ENCODE measurements around the gene MRPS18A. TPM values are rescaled to one million over a fixed set of nuclear protein-coding genes. Genes with fewer than 3 reads are reported as not detected.
"Not testable (repeated sequence)": the region's sequence is repeated elsewhere in the genome, so short reads cannot be mapped to it uniquely, and the experiment has no call there.

The MRPS18A gene
- total RNA-seq, 2 experiments from 2014 or later: 45.4 to 52.9 TPM

DNA sequence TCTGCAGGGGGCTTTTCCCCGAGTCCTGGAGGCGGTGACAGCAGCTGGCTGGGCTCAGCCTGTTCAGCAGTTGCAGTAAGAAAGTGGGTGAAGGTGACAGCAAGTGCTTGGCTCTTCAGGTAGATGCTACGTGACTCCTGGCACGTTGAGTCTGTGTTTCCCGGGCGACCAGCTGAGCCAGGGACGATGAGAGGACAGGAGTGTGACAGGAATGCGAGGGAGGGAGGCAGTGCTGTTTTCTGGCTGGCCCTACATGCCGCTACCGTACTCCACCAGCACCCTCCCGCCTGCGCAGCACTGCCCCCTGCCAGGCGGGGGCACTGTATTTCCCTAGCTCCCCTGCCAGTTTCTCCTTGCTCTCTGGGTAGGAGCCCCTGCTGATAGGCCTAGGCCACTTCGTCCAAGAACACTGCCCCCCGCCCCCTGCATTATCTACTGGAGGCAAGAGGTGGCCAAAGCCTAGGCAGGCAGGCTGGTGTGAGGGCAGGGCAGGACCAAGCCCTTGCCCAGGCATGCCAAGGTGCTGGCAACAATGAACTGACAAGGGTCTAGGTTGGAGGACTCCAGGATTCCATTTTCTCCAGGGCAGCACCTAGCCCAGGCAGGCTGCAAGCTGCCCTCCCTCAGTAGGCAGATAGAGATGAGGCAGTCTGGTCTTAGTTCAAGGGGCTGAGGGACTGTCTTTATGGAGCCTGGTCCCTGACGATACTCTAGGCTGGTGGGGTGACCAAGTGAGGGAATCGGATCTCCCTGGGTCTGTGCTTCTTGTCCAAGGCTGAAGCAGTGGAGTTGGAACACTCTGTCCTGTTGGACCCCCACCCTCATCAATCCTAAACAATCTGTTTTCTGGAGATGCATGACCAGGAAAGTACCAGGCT lies 19.2 kb downstream of the MRPS18A start:
- intact Hi-C loops (cut with micrococcal nuclease): loop anchor here (5.0 kb wide), 1 partner anchor 94 kb away; no protein-coding TSS in a partner anchor
- ChIA-PET POLR2A (interaction anchor here (0.6 to 3.1 kb wide), 10 partner anchors 10 to 406 kb away, joined by 3 to 13 read pairs (median 4); partner anchors contain the start of genes MRPS18A and VEGFA), CTCF (interaction anchor here (0.6 to 6.7 kb wide), 36 partner anchors 9 to 443 kb away, joined by 3 to 68 read pairs (median 5); partner anchors contain the start of genes MRPS18A, RSPH9 and VEGFA)
- TF ChIP-seq, protein P1, sequence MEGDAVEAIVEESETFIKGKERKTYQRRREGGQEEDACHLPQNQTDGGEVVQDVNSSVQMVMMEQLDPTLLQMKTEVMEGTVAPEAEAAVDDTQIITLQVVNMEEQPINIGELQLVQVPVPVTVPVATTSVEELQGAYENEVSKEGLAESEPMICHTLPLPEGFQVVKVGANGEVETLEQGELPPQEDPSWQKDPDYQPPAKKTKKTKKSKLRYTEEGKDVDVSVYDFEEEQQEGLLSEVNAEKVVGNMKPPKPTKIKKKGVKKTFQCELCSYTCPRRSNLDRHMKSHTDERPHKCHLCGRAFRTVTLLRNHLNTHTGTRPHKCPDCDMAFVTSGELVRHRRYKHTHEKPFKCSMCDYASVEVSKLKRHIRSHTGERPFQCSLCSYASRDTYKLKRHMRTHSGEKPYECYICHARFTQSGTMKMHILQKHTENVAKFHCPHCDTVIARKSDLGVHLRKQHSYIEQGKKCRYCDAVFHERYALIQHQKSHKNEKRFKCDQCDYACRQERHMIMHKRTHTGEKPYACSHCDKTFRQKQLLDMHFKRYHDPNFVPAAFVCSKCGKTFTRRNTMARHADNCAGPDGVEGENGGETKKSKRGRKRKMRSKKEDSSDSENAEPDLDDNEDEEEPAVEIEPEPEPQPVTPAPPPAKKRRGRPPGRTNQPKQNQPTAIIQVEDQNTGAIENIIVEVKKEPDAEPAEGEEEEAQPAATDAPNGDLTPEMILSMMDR (IDR thresholded peaks at IDR 0.05): peak; percentile 76
- Mint-ChIP-seq H3K4me3 (peak overlapping the region; percentile 49), H3K27me3 (peaks cover 1% of the 10 kb centered on the region), H3K36me3 (ENCODE audit: low read depth) (peaks cover 9% of the 10 kb centered on the region), H3K4me1 (ENCODE audit: low read depth) (peaks cover 41% of the 10 kb centered on the region), H3K9me3 (no peaks in the 10 kb centered on the region), H3K27ac (peak overlapping the region; percentile 82)
- peak; percentile 74 for ATAC-seq
- DNase-seq: peak; percentile 86

GRCh38 chr6:43667245-43668150 lies 20.1 kb downstream of the MRPS18A start:
- Mint-ChIP-seq H3K27me3 (peaks cover 1% of the 10 kb centered on the region), H3K27ac (peak overlapping the region; percentile 82), H3K36me3 (ENCODE audit: low read depth) (peaks cover 9% of the 10 kb centered on the region), H3K9me3 (no peaks in the 10 kb centered on the region), H3K4me3 (peak overlapping the region; percentile 49), H3K4me1 (ENCODE audit: low read depth) (peaks cover 45% of the 10 kb centered on the region)
- DNase-seq (peak; percentile 92), ATAC-seq (peak; percentile 57)
- POLR2A ChIA-PET: interaction anchor here (0.6 to 3.1 kb wide), 11 partner anchors 10 to 407 kb away, joined by 3 to 13 read pairs (median 4); partner anchors contain the start of genes MAD2L1BP, MRPS18A and VEGFA
- intact Hi-C loops (cut with micrococcal nuclease): loop anchor here (1.0 to 5.0 kb wide), 2 partner anchors 95 to 411 kb away; no protein-coding TSS in a partner anchor
- TF ChIP-seq, protein P1 (IDR thresholded peaks at IDR 0.05): peak; percentile 95
- CTCF ChIA-PET: interaction anchor here (0.6 to 6.7 kb wide), 44 partner anchors 10 to 1331 kb away, joined by 3 to 68 read pairs (median 4); partner anchors contain the start of genes MRPS18A, RSPH9 and VEGFA

DNA sequence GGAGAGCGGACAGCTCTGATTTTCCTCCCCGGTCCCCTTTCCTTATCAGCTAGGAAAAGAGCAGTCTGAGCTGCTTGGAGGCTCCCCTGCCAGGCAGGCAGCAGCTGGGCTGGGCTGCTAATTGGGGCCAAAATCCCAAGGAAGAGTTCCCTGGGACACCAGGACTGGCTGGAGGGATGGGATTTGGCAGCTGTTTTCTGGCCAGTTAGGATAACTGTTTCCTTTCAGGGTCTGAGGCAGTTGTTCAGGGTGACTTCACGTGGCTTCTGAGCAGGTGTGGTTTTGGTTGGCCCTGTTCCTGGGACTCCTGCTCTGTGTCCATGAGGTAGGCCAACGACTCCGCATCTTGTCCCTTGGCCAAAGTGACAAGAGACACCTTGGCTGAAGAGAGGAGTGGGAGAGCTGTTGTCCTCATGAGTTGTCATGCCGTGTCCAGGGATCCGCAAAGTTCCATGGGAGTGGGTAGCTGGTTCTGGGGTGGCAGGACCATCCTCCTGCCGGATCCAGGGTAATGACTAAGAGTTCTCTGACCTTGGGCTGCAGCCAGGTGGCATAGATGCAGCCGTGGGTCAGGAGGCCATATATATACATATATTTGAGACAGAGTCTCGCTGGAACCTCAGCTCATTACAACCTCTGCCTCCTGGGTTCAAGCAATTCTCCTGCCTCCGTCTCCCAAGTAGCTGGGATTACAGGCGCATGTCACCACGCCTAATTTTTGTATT lies 21.2 kb downstream of the MRPS18A start:
- no peak for DNase-seq
- Mint-ChIP-seq H3K9me3 (no peaks in the 10 kb centered on the region), H3K4me3 (no peak overlapping the region), H3K4me1 (ENCODE audit: low read depth) (peaks cover 49% of the 10 kb centered on the region), H3K27me3 (peaks cover 1% of the 10 kb centered on the region), H3K36me3 (ENCODE audit: low read depth) (peaks cover 9% of the 10 kb centered on the region), H3K27ac (no peak overlapping the region)
- CTCF ChIA-PET: interaction anchor here (0.8 to 6.7 kb wide), 24 partner anchors 11 to 428 kb away, joined by 3 to 68 read pairs (median 7); partner anchors contain the start of genes MRPS18A, RSPH9 and VEGFA
- POLR2A ChIA-PET: interaction anchor here (0.7 to 2.9 kb wide), 5 partner anchors 9 to 650 kb away, joined by 3 to 13 read pairs (median 5); partner anchors contain the start of genes MAD2L1BP, MRPS18A and VEGFA
- ATAC-seq: no peak
- TF ChIP-seq, protein P1 (IDR thresholded peaks at IDR 0.05): no peak
- intact Hi-C loops (cut with micrococcal nuclease): loop anchor here (5.0 kb wide), 1 partner anchor 96 kb away; no protein-coding TSS in a partner anchor

DNA sequence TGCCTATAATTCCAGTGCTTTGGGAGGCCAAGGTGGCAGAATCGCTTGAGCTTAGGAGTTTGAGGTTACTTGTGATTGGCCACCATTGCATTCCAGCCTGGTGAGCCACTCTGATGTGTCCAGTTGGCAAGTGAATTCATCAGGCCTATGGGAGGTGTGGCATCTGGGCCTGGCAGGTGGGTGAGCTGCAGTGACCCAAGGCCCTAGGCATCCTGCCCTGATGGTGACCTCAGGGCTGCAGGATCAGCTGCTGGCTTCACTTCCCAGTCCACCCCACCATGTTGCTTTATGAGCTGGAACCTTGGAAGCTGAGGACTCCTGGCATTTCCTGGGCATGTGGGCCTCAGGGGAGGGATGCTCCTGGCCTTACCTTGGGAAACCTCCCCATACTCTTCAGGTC lies 22.2 kb downstream of the MRPS18A start:
- Mint-ChIP-seq H3K36me3 (ENCODE audit: low read depth) (peaks cover 4% of the 10 kb centered on the region), H3K4me1 (ENCODE audit: low read depth) (peaks cover 43% of the 10 kb centered on the region), H3K9me3 (peaks cover 1% of the 10 kb centered on the region), H3K27ac (no peak overlapping the region), H3K27me3 (peaks cover 1% of the 10 kb centered on the region), H3K4me3 (no peak overlapping the region)
- intact Hi-C loops (cut with micrococcal nuclease): loop anchor here (5.0 kb wide), 1 partner anchor 97 kb away; no protein-coding TSS in a partner anchor
- ChIA-PET CTCF (interaction anchor here (0.9 to 6.7 kb wide), 12 partner anchors 12 to 429 kb away, joined by 3 to 68 read pairs (median 4); partner anchors contain the start of genes MRPS18A and RSPH9), POLR2A (interaction anchor here (0.6 to 1.0 kb wide), 3 partner anchors 8 to 109 kb away, joined by 3 read pairs; no protein-coding TSS in a partner anchor)
- no peak for ATAC-seq
- DNase-seq: no peak
- TF ChIP-seq, protein P1 (IDR thresholded peaks at IDR 0.05): no peak

- POLR2A ChIA-PET; H3K4me3 Mint-ChIP-seq; H3K27ac Mint-ChIP-seq; H3K27me3 Mint-ChIP-seq; intact Hi-C loops (cut with micrococcal nuclease); H3K36me3 Mint-ChIP-seq (ENCODE audit: low read depth); DNase-seq; ATAC-seq; H3K9me3 Mint-ChIP-seq: not testable (repeated sequence)
- H3K4me1 Mint-ChIP-seq (ENCODE audit: low read depth): peaks cover 19% of the 10 kb centered on the region
- CTCF ChIA-PET: interaction anchor here (1.5 to 1.6 kb wide), 2 partner anchors 110 to 416 kb away, joined by 4 to 5 read pairs; no protein-coding TSS in a partner anchor
These were observed 24.6 kb downstream of the MRPS18A start for GRCh38 chr6:43662948-43663347.

All from activated CD8-positive, alpha-beta T cell treated with anti-CD3 and anti-CD28 coated beads for 36 hours (primary cell).